Measurements from ENCODE around the gene ZNF91.
A peak's percentile ranks its signal among the peaks of the same experiment; 100 is the strongest.
"Not testable (repeated sequence)": the region's sequence is repeated elsewhere in the genome, so short reads cannot be mapped to it uniquely, and the experiment has no call there.

Gene ZNF91

GRCh38 chr19:23395041-23395721 is at the start of gene ZNF91:
Gene ZNF91 (minus strand): TSS chr19:23395471. CDS start chr19:23395354, 117 bp downstream.
- DNase-seq, result peak; percentile 96

DNA sequence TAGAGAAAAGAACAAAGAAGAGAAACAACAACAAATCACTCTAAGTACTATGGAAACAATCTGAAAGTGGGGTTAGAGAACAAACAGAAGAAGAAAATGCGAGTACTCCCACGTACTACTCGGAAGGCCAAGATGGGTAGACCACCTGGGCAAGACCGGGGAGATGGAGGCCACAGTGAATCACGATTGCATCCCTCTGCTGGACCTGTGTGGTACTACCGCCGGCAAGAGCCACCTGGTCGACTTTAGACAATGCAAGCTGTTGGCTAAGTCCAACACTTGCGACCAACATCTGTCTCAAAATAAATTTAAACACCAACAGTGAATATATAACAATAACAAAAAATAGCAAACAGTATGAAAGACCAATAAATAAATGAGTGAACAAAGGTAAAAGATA is 45.5 kb upstream of the ZNF91 start:
- peak; percentile 9 for DNase-seq

DNA sequence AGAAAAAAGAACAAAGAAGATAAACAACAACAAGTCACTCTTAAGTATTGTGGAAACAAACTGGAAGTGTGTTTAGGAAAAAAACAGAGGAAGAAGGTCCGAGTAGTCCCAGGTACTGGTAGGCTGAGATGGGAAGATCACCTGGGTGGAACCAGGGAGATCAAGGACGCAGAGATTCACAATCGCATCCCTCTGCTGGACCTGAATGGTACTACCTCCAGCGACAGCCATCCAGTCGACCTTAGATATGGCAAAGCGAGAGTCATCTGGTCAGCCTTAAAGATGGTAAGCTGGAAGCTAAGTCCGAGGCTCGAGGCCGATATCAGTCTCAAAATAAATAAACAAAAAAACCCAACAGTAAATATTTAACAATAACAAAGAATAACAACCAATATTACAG is 44.9 kb upstream of the ZNF91 start:
- no peak for DNase-seq

DNA sequence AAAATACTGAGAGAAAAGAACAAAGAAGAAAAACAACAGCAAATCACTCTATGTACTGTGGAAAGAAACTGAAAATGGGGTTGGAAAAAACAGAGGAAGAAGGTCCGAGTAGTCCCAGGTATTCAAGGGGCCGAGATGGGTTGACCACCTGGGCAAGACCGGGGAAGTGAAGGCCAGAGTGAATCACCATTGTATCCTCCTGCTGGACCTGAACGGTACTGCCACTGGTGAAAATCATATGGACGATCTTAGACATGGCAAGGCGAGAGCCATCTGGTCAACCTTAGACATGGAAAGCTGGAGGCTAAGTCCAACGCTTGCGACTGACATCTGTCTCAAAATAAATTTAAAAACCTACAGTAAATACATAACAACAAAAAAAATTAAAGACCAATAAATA is 44.4 kb upstream of the ZNF91 start:
- no peak for DNase-seq

DNA sequence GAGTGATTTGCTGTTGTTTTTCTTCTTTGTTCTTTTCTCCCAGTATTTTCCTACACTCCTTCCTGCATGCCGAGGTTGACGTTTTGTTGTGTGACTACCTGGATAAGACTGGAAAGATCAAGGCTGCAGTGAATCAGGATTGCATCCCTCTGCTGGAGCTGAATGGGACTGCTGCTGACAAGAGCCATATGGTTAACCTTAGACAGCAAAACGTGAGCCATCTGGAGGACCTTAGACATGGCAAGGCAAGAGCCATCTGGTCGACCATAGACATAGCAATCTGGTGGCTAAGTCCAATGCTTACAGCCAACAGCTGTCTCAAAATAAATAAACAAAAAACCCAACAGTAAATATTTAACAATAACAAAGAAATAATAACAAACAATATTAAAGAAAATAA is 42.6 kb upstream of the ZNF91 start:
- no peak for DNase-seq

- peak; percentile 10 for DNase-seq
Observed at GRCh38 chr19:23436944-23437343, 41.7 kb upstream of the ZNF91 start.

- no peak for DNase-seq
Observed at GRCh38 chr19:23436318-23436717, 41.0 kb upstream of the ZNF91 start.

DNA sequence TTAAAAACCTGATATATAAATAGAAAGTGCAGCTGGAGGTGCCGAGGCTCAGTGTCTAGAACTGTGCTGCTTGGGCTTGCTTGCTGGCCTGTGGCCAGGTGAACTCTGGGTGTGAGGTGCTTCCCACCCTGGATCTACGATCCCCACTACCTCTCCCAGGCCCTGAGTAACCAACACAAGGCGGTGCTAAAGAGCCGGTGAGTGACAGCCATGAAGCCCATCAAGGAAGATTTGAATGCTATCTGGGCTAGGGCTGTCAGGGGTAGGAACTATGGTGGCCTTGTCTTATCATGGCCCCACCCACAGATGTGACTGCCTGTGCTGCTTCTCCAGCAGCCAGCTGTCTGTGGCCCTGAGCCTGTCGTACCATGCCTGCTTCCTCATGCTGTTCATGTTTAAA is 25.6 kb upstream of the ZNF91 start:
- DNase-seq, result no peak

GRCh38 chr19:23419261-23419660 is 24.0 kb upstream of the ZNF91 start:
- DNase-seq, result not testable (repeated sequence)

GRCh38 chr19:23415561-23416191 is 20.4 kb upstream of the ZNF91 start:
- DNase-seq, result no peak

GRCh38 chr19:23415034-23415433 is 19.8 kb upstream of the ZNF91 start:
- DNase-seq, result no peak

DNA sequence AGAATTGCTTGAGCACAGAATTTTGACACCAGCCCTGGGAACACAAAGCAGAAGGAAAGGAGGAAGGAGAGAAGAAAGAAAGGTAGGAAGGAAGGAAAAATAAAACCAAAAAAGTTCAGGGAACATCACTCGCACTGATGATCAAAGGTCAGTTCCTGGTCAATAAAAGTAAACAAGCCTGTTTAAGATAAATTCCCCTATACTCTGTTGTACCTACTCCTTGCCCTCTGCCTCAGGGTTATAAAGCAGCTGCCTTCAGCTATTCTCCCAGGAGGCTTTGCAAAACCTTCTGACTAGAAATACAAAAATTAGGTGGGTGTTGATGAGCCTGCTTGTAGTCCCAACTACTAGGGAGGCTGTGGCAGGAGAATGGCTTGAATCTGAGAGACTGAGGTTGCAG is 14.9 kb upstream of the ZNF91 start:
- DNase-seq, result no peak

DNA sequence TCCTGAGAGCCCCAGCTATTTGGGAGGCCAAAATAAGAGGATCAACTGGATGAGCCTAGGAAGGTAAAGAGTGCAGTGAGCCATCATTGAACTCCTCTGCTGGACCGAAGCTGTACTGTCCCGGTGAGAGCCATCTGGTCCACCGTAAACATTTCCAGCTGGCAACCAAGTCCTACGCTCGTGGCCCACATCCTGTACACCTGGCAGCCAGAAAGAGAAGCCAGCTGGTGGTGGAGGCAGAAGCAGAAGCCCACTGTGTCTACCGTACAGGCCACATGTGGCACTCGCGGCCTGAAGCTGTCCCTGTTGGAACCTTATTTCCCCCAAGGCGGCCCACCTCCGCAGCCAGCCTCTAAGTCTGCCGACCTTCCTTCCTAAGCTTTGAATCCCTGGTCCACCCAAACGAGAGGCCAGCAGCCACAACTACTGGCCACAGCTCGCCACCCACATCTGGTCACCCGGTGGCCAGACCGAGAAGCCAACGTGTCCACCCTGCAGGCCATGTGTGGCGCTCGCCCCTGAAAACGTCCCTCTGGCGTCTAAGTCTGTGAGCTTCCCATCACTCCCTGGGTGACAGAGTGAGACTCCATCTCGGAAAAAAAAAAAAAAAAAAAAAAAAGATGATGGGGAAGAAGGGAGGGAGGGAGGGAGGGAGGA is 14.2 kb upstream of the ZNF91 start:
- DNase-seq, result no peak

- DNase-seq, result no peak
Observed at GRCh38 chr19:23407616-23408133, 12.4 kb upstream of the ZNF91 start.

DNA sequence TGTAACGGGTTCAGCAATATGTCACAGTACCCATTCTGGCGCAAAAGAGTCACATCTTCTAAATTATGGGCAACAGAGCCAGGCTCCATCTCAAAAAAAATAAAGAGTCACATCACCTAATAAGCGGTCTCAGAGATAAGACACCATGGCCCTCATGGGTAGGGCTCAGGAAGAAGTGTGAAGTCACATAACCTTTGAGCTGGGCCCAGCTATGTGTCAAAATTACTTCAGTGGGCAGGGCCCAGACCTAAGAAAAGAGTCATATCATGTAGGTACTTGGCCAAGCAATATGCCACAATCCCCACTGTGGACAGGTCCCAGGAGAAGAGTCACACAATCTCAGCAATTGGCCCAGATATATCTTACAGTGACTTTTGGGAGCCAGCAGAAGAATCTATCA is 11.4 kb upstream of the ZNF91 start:
- no peak for DNase-seq

DNA sequence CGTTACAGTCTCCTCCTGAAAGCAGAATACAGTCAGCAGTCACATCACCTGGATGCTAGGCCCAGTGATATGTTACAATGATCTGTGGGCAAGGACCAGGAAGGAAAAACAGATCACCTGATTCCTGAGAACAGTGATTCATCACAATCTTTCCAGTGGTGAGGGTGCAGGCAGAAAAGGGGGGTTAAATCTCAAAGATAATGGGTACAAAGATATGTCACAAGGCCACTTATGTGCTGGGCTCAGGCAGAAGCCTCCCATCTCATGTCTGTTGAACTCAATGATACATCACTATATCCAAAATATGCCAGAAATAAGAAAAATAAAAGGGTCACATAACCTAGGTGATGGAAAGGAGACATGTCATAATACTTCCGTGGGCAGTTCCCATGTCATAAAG is 10.8 kb upstream of the ZNF91 start:
- DNase-seq, result no peak

DNA sequence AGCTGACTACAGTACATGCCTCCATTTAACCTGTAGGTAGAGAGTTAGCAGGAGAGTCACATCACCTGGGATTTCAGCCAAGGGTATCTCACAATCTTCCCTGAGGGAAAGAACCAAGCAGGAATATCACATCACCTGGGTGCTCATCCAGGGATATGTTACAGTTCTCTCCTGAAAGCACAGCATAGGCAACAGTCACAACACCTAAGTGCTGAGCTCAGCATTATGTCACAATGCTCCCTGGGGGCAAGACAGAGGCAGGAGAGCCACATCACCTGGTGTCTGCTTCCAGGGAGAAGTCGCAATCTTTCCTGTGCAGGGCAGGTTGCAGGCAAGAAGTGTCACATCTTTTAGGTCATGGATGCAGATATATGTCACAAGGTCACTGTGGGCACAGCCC is 9.4 kb upstream of the ZNF91 start:
- DNase-seq, result no peak

DNA sequence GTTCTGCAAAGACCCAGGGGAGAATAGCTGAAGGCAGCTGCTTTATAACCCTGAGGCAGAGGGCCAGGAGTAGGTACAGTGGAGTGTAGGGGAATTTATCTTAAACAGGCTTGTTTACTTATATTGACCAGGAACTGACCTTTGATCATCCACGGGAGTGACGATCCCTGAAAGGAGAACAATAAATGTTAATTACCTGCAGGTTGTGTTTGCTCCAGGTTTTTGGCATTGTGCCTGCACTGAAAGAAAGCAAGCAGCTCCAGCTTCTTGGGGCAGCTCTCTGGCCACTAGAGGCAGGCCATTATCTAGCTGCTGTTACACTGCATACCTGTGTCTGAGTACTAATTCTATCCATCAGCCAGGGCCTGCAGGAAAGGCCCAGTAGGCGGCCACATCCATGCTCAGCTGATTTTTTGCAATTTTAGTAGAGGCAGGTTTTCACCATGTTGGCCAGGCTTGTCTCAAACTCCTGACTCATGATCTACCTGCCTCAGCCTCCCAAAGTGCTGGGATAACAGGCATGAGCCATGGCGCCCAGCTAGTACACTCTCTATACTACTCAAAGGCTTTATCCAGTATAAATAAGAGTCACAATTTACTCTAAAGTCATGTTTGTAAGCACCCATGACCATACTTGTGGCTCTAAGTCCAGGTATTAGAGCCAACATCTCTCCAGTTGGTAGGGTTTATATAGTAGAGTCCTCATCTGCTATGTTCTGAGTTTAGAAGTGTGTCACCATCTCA is 8.5 kb upstream of the ZNF91 start:
- DNase-seq, result no peak

GRCh38 chr19:23403052-23403451 is 7.8 kb upstream of the ZNF91 start:
- DNase-seq, result no peak

DNA sequence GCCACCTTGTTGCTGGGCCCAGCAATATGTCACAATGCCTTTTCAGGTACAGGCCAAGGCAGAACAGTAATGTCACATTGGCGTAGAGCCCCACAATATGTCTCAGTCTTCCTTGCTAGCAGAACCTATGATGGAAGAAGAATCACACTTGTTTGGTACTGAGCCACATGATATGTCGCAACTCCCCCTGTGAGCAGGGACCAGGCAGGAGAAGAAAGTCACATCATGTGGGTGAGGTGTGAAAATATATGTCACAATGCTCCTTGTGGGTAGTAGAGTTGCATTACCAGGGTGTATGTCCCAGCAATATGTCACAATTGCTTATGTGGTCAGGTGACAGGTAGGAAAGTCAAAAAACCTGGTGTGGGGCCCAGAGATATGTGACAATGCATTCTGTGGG is 7.1 kb upstream of the ZNF91 start:
- DNase-seq, result no peak

DNA sequence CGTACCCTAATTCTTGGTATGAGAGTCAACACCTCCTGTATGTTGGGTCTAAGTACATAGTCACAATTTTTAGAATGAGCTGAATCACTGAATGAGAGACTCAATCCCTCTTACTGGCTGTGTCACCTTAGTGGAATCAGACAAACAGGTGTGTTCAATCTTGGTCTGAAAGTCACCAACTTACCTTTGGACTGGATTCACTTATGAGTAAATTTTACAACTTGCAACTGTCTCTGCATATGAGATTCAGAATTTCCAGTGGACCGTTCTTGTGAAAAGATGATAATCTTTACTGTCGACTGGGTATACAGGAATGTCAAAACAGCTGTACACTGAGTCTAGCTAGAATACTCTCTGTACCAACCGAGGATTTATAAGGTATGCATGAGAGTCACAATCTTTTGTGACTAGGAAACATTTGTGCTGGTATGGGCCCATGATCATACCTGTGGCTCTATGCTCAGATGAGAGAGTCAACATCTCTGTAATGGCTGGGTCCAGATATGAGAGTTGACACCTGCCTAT is 5.9 kb upstream of the ZNF91 start:
- DNase-seq, result no peak

DNA sequence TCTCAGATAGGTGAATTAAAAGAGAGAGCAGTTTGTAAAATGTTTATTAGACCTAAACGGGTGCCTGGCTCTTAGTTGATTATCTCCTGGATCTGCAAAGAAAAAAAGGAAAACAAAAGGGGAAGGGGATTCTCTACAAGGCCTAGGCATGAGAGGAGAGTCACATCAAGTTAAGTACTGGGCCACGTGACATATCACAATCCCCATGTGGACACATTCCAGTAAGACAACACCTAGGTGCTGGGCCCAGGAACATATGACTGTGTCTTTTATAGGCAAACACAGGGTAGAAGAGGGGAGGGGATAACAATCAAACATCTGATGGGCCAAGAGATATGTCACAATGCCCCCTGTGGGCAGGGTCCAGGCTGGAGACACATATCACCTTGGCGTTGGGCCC is 4.2 kb upstream of the ZNF91 start:
- DNase-seq, result no peak

- not testable (repeated sequence) for DNase-seq
Observed at GRCh38 chr19:23395722-23396117, 449 bp upstream of the ZNF91 start.

Data from activated CD4-positive, alpha-beta T cell treated with anti-CD3 and anti-CD28 coated beads, Interleukin-10, Interleukin-2, amounts not matched to agents 100 ng/mL and 50 ng/mL, durations not matched to agents 16 hours and 8 hours (primary cell).